ENCODE data around the gene GINS2. TPM values are rescaled to one million over a fixed set of nuclear protein-coding genes. Genes with fewer than 3 reads are reported as not detected.

The GINS2 gene
- total RNA-seq, 1 experiment from 2014 or later, result 52.7 TPM

- no peak for TF ChIP-seq CTCF (conservative IDR thresholded peaks at IDR 0.05)
- H3K79me1 ChIP-seq (ENCODE audit: insufficient read depth, low read depth, low read length, poor library complexity, severe bottlenecking), result no peaks in the 10 kb centered on the region
- H3K4me2 ChIP-seq (ENCODE audit: insufficient read depth, insufficient read length, low read length), result no peak overlapping the region
- Mint-ChIP-seq H3K4me3 (no peak overlapping the region), H3K27ac (peak overlapping the region in 2 of 3 experiments; percentile 44 to 68; a peak in 2 of 7 replicates), H3K27me3 (ENCODE audit: low read depth) (no peaks in the 10 kb centered on the region; the same call in none of the 2 replicates), H3K36me3 (ENCODE audit: insufficient read depth in 1 of 3, low read depth in 3 of 3) (peaks cover 61 to 99% (median 96%) of the 10 kb centered on the region in 3 experiments), H3K9me3 (no peaks in the 10 kb centered on the region), H3K4me1 (no peaks in the 10 kb centered on the region)
- H3K9ac ChIP-seq (ENCODE audit: extremely low read depth, insufficient read length, low read length), result no peak overlapping the region
- no peak overlapping the region for H3T11ph ChIP-seq (ENCODE audit: low read length)
- no peak overlapping the region for H3K27ac ChIP-seq (ENCODE audit: insufficient read length, low read depth, low read length)
- H3K79me2 ChIP-seq (ENCODE audit: insufficient read depth, low read length), result no peaks in the 10 kb centered on the region
- H3K56ac ChIP-seq (ENCODE audit: insufficient read length, low read depth, low read length), result no peak overlapping the region
- H2AK5ac ChIP-seq (ENCODE audit: insufficient read length, low read length), result no peak overlapping the region
- no peak for DNase-seq
- H2BK15ac ChIP-seq (ENCODE audit: low read depth, low read length), result no peak overlapping the region
- no peak overlapping the region for H3K14ac ChIP-seq (ENCODE audit: insufficient read depth, low read length)
- H4K91ac ChIP-seq (ENCODE audit: insufficient read length, low read depth, low read length), result no peak overlapping the region
- no peaks in the 10 kb centered on the region for H3K27me3 ChIP-seq (ENCODE audit: insufficient read depth, low read length)
- no peaks in the 10 kb centered on the region for H3K23me2 ChIP-seq (ENCODE audit: insufficient read length, low read depth, low read length, poor library complexity, severe bottlenecking)
- no peak overlapping the region for H3K23ac ChIP-seq (ENCODE audit: insufficient read length, low read depth, low read length)
- no peak overlapping the region for H2AFZ ChIP-seq (ENCODE audit: low read length)
- no peak overlapping the region for H2BK120ac ChIP-seq (ENCODE audit: low read depth, low read length, poor library complexity, severe bottlenecking)
- H3K18ac ChIP-seq (ENCODE audit: insufficient read length, low read depth, low read length), result no peak overlapping the region
- H3K9me3 ChIP-seq (ENCODE audit: control insufficient read depth, low read depth, low read length), result no peaks in the 10 kb centered on the region
- no peak overlapping the region for H2BK12ac ChIP-seq (ENCODE audit: insufficient read length, low read depth, low read length)
- no peak overlapping the region for H3K4ac ChIP-seq (ENCODE audit: low read depth, low read length)
- no peaks in the 10 kb centered on the region for H3K4me1 ChIP-seq (ENCODE audit: insufficient read depth, low read length)
- peaks cover 2% of the 10 kb centered on the region for H4K20me1 ChIP-seq (ENCODE audit: control insufficient read depth, insufficient read depth, insufficient read length)
- no peak overlapping the region for H4K8ac ChIP-seq (replicated peaks; ENCODE audit: insufficient read length, low read depth, low read length)
- H4K5ac ChIP-seq (ENCODE audit: insufficient read length, low read depth, low read length), result no peak overlapping the region
- no peak overlapping the region for H2BK5ac ChIP-seq (ENCODE audit: insufficient read length, low read length)
- no CpG with 5 or more reads among the region's 9 CpGs for WGBS (ENCODE audit: extremely low coverage, insufficient read length, low lambda C conversion rate)
- H2BK20ac ChIP-seq (ENCODE audit: low read depth, low read length, poor library complexity, severe bottlenecking), result no peak overlapping the region
Observed at GRCh38 chr16:85667261-85667660, 21.5 kb downstream of the GINS2 start.
